ENCODE data around the gene MAPKAP1.
"Not testable (repeated sequence)": the region's sequence is repeated elsewhere in the genome, so short reads cannot be mapped to it uniquely, and the experiment has no call there.

The MAPKAP1 gene

GRCh38 chr9:125570246-125570645, 136.8 kb downstream of the MAPKAP1 start:
- peaks cover 3% of the 10 kb centered on the region for H3K79me1 ChIP-seq (ENCODE audit: low read length)
- no peak overlapping the region for H3K23ac ChIP-seq (ENCODE audit: low read length)
- no peak overlapping the region for H3K4me2 ChIP-seq (ENCODE audit: low read length)
- no peak overlapping the region for H2AK5ac ChIP-seq (ENCODE audit: low read length)
- peak; percentile 68 to 78 for DNase-seq
- no peak overlapping the region for H2BK5ac ChIP-seq (ENCODE audit: low read depth, low read length, poor library complexity)
- H3K36me3 ChIP-seq (ENCODE audit: control insufficient read depth in 1 of 2, insufficient read depth in 2 of 2, low read length in 2 of 2), result peaks cover 0 to 5% of the 10 kb centered on the region in 2 experiments
- no CpG with 5 or more reads among the region's 2 CpGs for WGBS (ENCODE audit: extremely low coverage, insufficient coverage, insufficient read length)
- H3K14ac ChIP-seq (ENCODE audit: low read length), result no peak overlapping the region
- no peak overlapping the region for H4K91ac ChIP-seq (ENCODE audit: low read depth, low read length)
- peaks cover 2 to 4% of the 10 kb centered on the region in 2 experiments for H3K4me1 ChIP-seq (ENCODE audit: control insufficient read depth in 1 of 2, insufficient read depth in 2 of 2, low read length in 2 of 2)
- H3K4ac ChIP-seq (ENCODE audit: low read depth, low read length), result no peak overlapping the region
- H2BK120ac ChIP-seq (ENCODE audit: insufficient read depth, low read length, poor library complexity), result no peak overlapping the region
- H3K9ac ChIP-seq (ENCODE audit: low read length), result no peak overlapping the region
- H3K9me3 ChIP-seq (ENCODE audit: insufficient read depth, low read depth, low read length), result peaks cover 4% of the 10 kb centered on the region
- no peaks in the 10 kb centered on the region for H3K79me2 ChIP-seq (ENCODE audit: control insufficient read depth, insufficient read depth, low read length, poor library complexity)
- H3K27ac ChIP-seq (ENCODE audit: low read depth, low read length), result no peak overlapping the region
- H3K18ac ChIP-seq (ENCODE audit: low read length), result no peak overlapping the region
- no peak overlapping the region for H2AFZ ChIP-seq (ENCODE audit: insufficient read depth, low read length, poor library complexity)
- H2BK12ac ChIP-seq (ENCODE audit: low read length), result no peak overlapping the region
- H3K27me3 ChIP-seq (ENCODE audit: insufficient read depth, low read length), result no peaks in the 10 kb centered on the region
- no peak overlapping the region for H3K4me3 ChIP-seq (ENCODE audit: low read depth, low read length)
- H4K8ac ChIP-seq (ENCODE audit: low read depth, low read length), result no peak overlapping the region
- no peak overlapping the region for H4K12ac ChIP-seq (ENCODE audit: low read depth, low read length)

GRCh38 chr9:125568621-125569020, 138.4 kb downstream of the MAPKAP1 start:
- Histone ChIP-seq H2BK12ac (ENCODE audit: low read length) (no peak overlapping the region), H3K14ac (ENCODE audit: low read length) (no peak overlapping the region), H3K9me3 (ENCODE audit: insufficient read depth, low read depth, low read length) (peaks cover 4% of the 10 kb centered on the region), H3K18ac (ENCODE audit: low read length) (no peak overlapping the region), H3K36me3 (ENCODE audit: control insufficient read depth in 1 of 2, insufficient read depth in 2 of 2, low read length in 2 of 2) (peaks cover 0 to 5% of the 10 kb centered on the region in 2 experiments), H4K12ac (ENCODE audit: low read depth, low read length) (no peak overlapping the region), H4K91ac (ENCODE audit: low read depth, low read length) (no peak overlapping the region), H3K4me3 (ENCODE audit: low read depth, low read length) (no peak overlapping the region), H3K27me3 (ENCODE audit: insufficient read depth, low read length) (no peaks in the 10 kb centered on the region), H4K8ac (ENCODE audit: low read depth, low read length) (no peak overlapping the region), H2AFZ (ENCODE audit: insufficient read depth, low read length, poor library complexity) (no peak overlapping the region), H3K9ac (ENCODE audit: low read length) (no peak overlapping the region), H3K4ac (ENCODE audit: low read depth, low read length) (no peak overlapping the region), H2BK5ac (ENCODE audit: low read depth, low read length, poor library complexity) (no peak overlapping the region), H3K4me1 (ENCODE audit: control insufficient read depth in 1 of 2, insufficient read depth in 2 of 2, low read length in 2 of 2) (peaks cover 6 to 7% of the 10 kb centered on the region in 2 experiments), H2BK120ac (ENCODE audit: insufficient read depth, low read length, poor library complexity) (peak overlapping the region; percentile 22), H3K4me2 (ENCODE audit: low read length) (no peak overlapping the region), H2AK5ac (ENCODE audit: low read length) (no peak overlapping the region), H3K23ac (ENCODE audit: low read length) (no peak overlapping the region), H3K79me1 (ENCODE audit: low read length) (peaks cover 5% of the 10 kb centered on the region), H3K27ac (ENCODE audit: low read depth, low read length) (no peak overlapping the region), H3K79me2 (ENCODE audit: control insufficient read depth, insufficient read depth, low read length, poor library complexity) (no peaks in the 10 kb centered on the region)
- WGBS (ENCODE audit: extremely low coverage, insufficient coverage, insufficient read length), result no CpG with 5 or more reads among the region's 4 CpGs
- DNase-seq, result peak; percentile 56 to 74

GRCh38 chr9:125566051-125566450, 141.0 kb downstream of the MAPKAP1 start:
- not testable (repeated sequence) for H3K14ac ChIP-seq (ENCODE audit: low read length); H4K91ac ChIP-seq (ENCODE audit: low read depth, low read length); H3K27ac ChIP-seq (ENCODE audit: low read depth, low read length); H3K9me3 ChIP-seq (ENCODE audit: insufficient read depth, low read depth, low read length); H3K4ac ChIP-seq (ENCODE audit: low read depth, low read length); H2AFZ ChIP-seq (ENCODE audit: insufficient read depth, low read length, poor library complexity); H3K4me3 ChIP-seq (ENCODE audit: low read depth, low read length); DNase-seq; H3K36me3 ChIP-seq (ENCODE audit: control insufficient read depth in 1 of 2, insufficient read depth in 2 of 2, low read length in 2 of 2); H2BK12ac ChIP-seq (ENCODE audit: low read length); H3K79me1 ChIP-seq (ENCODE audit: low read length); H3K27me3 ChIP-seq (ENCODE audit: insufficient read depth, low read length); H2AK5ac ChIP-seq (ENCODE audit: low read length); H3K18ac ChIP-seq (ENCODE audit: low read length); H3K79me2 ChIP-seq (ENCODE audit: control insufficient read depth, insufficient read depth, low read length, poor library complexity); H4K12ac ChIP-seq (ENCODE audit: low read depth, low read length); H3K4me1 ChIP-seq (ENCODE audit: control insufficient read depth in 1 of 2, insufficient read depth in 2 of 2, low read length in 2 of 2); H3K4me2 ChIP-seq (ENCODE audit: low read length); H3K23ac ChIP-seq (ENCODE audit: low read length); H3K9ac ChIP-seq (ENCODE audit: low read length); H4K8ac ChIP-seq (ENCODE audit: low read depth, low read length)
- Histone ChIP-seq H2BK5ac (ENCODE audit: low read depth, low read length, poor library complexity) (peak overlapping the region; percentile 5), H2BK120ac (ENCODE audit: insufficient read depth, low read length, poor library complexity) (peak overlapping the region; percentile 24)

- H3K79me2 ChIP-seq (ENCODE audit: control insufficient read depth, insufficient read depth, low read length, poor library complexity), result no peaks in the 10 kb centered on the region
- H3K18ac ChIP-seq (ENCODE audit: low read length), result no peak overlapping the region
- H4K8ac ChIP-seq (ENCODE audit: low read depth, low read length), result no peak overlapping the region
- no peak overlapping the region for H4K91ac ChIP-seq (ENCODE audit: low read depth, low read length)
- no peak overlapping the region for H3K14ac ChIP-seq (ENCODE audit: low read length)
- H3K4me2 ChIP-seq (ENCODE audit: low read length), result no peak overlapping the region
- H3K23ac ChIP-seq (ENCODE audit: low read length), result no peak overlapping the region
- no peaks in the 10 kb centered on the region for H3K36me3 ChIP-seq (ENCODE audit: control insufficient read depth in 1 of 2, insufficient read depth in 2 of 2, low read length in 2 of 2)
- peaks cover 6 to 7% of the 10 kb centered on the region in 2 experiments for H3K4me1 ChIP-seq (ENCODE audit: control insufficient read depth in 1 of 2, insufficient read depth in 2 of 2, low read length in 2 of 2)
- H2BK5ac ChIP-seq (ENCODE audit: low read depth, low read length, poor library complexity), result no peak overlapping the region
- H2AFZ ChIP-seq (ENCODE audit: insufficient read depth, low read length, poor library complexity), result no peak overlapping the region
- no peak overlapping the region for H3K27ac ChIP-seq (ENCODE audit: low read depth, low read length)
- peaks cover under 1% of the 10 kb centered on the region for H3K9me3 ChIP-seq (ENCODE audit: insufficient read depth, low read depth, low read length)
- H3K4ac ChIP-seq (ENCODE audit: low read depth, low read length), result no peak overlapping the region
- H3K79me1 ChIP-seq (ENCODE audit: low read length), result peaks cover 5% of the 10 kb centered on the region
- H3K4me3 ChIP-seq (ENCODE audit: low read depth, low read length), result no peak overlapping the region
- no peak overlapping the region for H2BK12ac ChIP-seq (ENCODE audit: low read length)
- whole genome bisulfite sequencing (ENCODE audit: extremely low coverage, insufficient coverage, insufficient read length), result no CpG with 5 or more reads among the region's 2 CpGs
- H3K9ac ChIP-seq (ENCODE audit: low read length), result no peak overlapping the region
- H2AK5ac ChIP-seq (ENCODE audit: low read length), result no peak overlapping the region
- H3K27me3 ChIP-seq (ENCODE audit: insufficient read depth, low read length), result no peaks in the 10 kb centered on the region
- no peak for DNase-seq
- H2BK120ac ChIP-seq (ENCODE audit: insufficient read depth, low read length, poor library complexity), result no peak overlapping the region
- no peak overlapping the region for H4K12ac ChIP-seq (ENCODE audit: low read depth, low read length)
Observed at GRCh38 chr9:125565126-125565525, 141.9 kb downstream of the MAPKAP1 start.

All from trophoblast cell (in vitro differentiated cells and primary cell).